22Rv1 (cell line): ENCODE data around the gene SESTD1.

Experiments used
- H3K27ac ChIP-seq: fragments of 450-650 bp; 2 replicates; pipeline ENCODE4 v1.5.1; 2017
- CTCF ChIP-seq: fragments of 450-650 bp; IDR thresholded peaks from 2 replicates; pipeline ENCODE4 v1.5.1; 2017; ENCODE audit warnings: mild to moderate bottlenecking
- ZFX ChIP-seq: fragments of 450-650 bp; IDR thresholded peaks from 2 replicates; pipeline ENCODE4 v1.6.1; 2017; ENCODE audit warnings: antibody characterized with exemption, borderline replicate concordance

The SESTD1 gene

GRCh38 chr2:179302764-179303571, 38.3 kb upstream of the SESTD1 start:
- no peak for TF ChIP-seq ZFX
- no peak for TF ChIP-seq CTCF
- H3K27ac ChIP-seq, result no peak overlapping the region

- no peak overlapping the region for H3K27ac ChIP-seq
- TF ChIP-seq CTCF, result no peak
- no peak for TF ChIP-seq ZFX
Measured at GRCh38 chr2:179302149-179302548, 37.5 kb upstream of the SESTD1 start.

- TF ChIP-seq ZFX (no peak), CTCF (no peak)
Measured at GRCh38 chr2:179298666-179299065, 34.0 kb upstream of the SESTD1 start.

GRCh38 chr2:179297927-179298326, 33.3 kb upstream of the SESTD1 start:
- H3K27ac ChIP-seq, result no peak overlapping the region
- TF ChIP-seq CTCF (no peak), ZFX (no peak)

More at GRCh38 chr2:179298666-179299065, 34.0 kb upstream of the SESTD1 start:
- no peak overlapping the region for H3K27ac ChIP-seq

- H3K27ac ChIP-seq, result no peak overlapping the region
- TF ChIP-seq ZFX, result no peak
- TF ChIP-seq CTCF, result no peak
Measured at GRCh38 chr2:179290329-179290728, 25.7 kb upstream of the SESTD1 start.

GRCh38 chr2:179285060-179285459, 20.4 kb upstream of the SESTD1 start:
- no peak overlapping the region for H3K27ac ChIP-seq
- no peak for TF ChIP-seq CTCF
- TF ChIP-seq ZFX, result no peak

GRCh38 chr2:179277429-179278196, 13.0 kb upstream of the SESTD1 start:
- TF ChIP-seq ZFX, result no peak
- no peak for TF ChIP-seq CTCF
- no peak overlapping the region for H3K27ac ChIP-seq
